Measurements from ENCODE around the gene ITGB3. TPM values are rescaled to one million over a fixed set of nuclear protein-coding genes. Genes with fewer than 3 reads are reported as not detected.

Gene ITGB3
- total and polyA plus RNA-seq, 9 of the 15 experiments (the other 6 are each of a cell fraction or from before 2014, with no cell fraction given): 0.08 to 2.6 (median 0.62) TPM; not detected in 1

DNA sequence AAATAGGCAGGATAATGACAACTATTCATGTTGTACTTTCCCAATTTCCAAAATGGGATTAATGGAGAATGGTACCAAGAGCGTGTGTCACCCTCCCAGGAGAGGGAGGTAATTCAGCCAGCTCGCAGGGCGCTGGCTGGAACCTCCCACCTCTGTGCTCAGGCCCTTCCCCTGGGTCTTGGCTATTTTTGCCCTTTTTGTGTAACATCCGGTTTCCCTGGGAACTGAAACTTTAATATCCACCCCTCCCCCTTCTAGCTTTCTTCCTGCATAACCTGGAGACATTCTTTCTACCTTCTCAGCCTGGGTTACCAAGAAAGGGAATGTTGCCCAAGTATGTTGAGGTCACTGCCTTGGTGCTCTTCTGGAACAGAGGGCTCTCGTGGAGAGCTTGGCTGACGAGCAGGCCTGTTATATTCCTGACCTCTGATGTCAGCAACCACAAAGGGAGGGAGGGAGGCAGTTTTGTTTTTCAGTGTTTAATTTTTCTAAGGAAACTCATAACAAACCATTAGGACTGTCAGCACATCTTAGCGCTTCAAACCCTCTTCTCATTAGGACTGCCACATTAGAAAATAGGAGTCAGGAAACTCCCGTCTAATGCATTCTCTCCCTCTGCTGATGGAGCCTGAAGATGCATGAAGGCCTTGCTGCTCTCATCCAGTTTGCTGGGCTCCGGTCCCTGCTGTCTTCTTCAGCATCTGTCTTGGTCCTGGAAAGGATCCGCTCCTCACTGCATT is 25.6 kb downstream of the ITGB3 start (continued):
- TF ChIP-seq, protein P1, sequence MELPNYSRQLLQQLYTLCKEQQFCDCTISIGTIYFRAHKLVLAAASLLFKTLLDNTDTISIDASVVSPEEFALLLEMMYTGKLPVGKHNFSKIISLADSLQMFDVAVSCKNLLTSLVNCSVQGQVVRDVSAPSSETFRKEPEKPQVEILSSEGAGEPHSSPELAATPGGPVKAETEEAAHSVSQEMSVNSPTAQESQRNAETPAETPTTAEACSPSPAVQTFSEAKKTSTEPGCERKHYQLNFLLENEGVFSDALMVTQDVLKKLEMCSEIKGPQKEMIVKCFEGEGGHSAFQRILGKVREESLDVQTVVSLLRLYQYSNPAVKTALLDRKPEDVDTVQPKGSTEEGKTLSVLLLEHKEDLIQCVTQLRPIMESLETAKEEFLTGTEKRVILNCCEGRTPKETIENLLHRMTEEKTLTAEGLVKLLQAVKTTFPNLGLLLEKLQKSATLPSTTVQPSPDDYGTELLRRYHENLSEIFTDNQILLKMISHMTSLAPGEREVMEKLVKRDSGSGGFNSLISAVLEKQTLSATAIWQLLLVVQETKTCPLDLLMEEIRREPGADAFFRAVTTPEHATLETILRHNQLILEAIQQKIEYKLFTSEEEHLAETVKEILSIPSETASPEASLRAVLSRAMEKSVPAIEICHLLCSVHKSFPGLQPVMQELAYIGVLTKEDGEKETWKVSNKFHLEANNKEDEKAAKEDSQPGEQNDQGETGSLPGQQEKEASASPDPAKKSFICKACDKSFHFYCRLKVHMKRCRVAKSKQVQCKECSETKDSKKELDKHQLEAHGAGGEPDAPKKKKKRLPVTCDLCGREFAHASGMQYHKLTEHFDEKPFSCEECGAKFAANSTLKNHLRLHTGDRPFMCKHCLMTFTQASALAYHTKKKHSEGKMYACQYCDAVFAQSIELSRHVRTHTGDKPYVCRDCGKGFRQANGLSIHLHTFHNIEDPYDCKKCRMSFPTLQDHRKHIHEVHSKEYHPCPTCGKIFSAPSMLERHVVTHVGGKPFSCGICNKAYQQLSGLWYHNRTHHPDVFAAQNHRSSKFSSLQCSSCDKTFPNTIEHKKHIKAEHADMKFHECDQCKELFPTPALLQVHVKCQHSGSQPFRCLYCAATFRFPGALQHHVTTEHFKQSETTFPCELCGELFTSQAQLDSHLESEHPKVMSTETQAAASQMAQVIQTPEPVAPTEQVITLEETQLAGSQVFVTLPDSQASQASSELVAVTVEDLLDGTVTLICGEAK (IDR thresholded peaks at IDR 0.05): peak; percentile 63
- TF ChIP-seq, protein P1 (CRISPR knock-in tag; IDR thresholded peaks at IDR 0.05): no peak
- TF ChIP-seq E2F3 (CRISPR knock-in tag; IDR thresholded peaks at IDR 0.05): no peak
- TF ChIP-seq CBFB (CRISPR knock-in tag; IDR thresholded peaks at IDR 0.05): no peak
- TF ChIP-seq, protein P2, sequence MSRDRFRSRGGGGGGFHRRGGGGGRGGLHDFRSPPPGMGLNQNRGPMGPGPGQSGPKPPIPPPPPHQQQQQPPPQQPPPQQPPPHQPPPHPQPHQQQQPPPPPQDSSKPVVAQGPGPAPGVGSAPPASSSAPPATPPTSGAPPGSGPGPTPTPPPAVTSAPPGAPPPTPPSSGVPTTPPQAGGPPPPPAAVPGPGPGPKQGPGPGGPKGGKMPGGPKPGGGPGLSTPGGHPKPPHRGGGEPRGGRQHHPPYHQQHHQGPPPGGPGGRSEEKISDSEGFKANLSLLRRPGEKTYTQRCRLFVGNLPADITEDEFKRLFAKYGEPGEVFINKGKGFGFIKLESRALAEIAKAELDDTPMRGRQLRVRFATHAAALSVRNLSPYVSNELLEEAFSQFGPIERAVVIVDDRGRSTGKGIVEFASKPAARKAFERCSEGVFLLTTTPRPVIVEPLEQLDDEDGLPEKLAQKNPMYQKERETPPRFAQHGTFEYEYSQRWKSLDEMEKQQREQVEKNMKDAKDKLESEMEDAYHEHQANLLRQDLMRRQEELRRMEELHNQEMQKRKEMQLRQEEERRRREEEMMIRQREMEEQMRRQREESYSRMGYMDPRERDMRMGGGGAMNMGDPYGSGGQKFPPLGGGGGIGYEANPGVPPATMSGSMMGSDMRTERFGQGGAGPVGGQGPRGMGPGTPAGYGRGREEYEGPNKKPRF (IDR thresholded peaks at IDR 0.05; ENCODE audit: low read depth, low read length): no peak
- TF ChIP-seq, protein P3, sequence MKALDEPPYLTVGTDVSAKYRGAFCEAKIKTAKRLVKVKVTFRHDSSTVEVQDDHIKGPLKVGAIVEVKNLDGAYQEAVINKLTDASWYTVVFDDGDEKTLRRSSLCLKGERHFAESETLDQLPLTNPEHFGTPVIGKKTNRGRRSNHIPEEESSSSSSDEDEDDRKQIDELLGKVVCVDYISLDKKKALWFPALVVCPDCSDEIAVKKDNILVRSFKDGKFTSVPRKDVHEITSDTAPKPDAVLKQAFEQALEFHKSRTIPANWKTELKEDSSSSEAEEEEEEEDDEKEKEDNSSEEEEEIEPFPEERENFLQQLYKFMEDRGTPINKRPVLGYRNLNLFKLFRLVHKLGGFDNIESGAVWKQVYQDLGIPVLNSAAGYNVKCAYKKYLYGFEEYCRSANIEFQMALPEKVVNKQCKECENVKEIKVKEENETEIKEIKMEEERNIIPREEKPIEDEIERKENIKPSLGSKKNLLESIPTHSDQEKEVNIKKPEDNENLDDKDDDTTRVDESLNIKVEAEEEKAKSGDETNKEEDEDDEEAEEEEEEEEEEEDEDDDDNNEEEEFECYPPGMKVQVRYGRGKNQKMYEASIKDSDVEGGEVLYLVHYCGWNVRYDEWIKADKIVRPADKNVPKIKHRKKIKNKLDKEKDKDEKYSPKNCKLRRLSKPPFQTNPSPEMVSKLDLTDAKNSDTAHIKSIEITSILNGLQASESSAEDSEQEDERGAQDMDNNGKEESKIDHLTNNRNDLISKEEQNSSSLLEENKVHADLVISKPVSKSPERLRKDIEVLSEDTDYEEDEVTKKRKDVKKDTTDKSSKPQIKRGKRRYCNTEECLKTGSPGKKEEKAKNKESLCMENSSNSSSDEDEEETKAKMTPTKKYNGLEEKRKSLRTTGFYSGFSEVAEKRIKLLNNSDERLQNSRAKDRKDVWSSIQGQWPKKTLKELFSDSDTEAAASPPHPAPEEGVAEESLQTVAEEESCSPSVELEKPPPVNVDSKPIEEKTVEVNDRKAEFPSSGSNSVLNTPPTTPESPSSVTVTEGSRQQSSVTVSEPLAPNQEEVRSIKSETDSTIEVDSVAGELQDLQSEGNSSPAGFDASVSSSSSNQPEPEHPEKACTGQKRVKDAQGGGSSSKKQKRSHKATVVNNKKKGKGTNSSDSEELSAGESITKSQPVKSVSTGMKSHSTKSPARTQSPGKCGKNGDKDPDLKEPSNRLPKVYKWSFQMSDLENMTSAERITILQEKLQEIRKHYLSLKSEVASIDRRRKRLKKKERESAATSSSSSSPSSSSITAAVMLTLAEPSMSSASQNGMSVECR (CRISPR knock-in tag; IDR thresholded peaks at IDR 0.05): no peak
- TF ChIP-seq FOS (IDR thresholded peaks at IDR 0.05; ENCODE audit: extremely low read depth, insufficient read length): no peak
- no peak for TF ChIP-seq GTF2E2 (tag; IDR thresholded peaks at IDR 0.05)
- no peak for TF ChIP-seq HNRNPH1 (optimal IDR thresholded peaks at IDR 0.05; ENCODE audit: low read depth, low read length)
- TF ChIP-seq, protein P4, sequence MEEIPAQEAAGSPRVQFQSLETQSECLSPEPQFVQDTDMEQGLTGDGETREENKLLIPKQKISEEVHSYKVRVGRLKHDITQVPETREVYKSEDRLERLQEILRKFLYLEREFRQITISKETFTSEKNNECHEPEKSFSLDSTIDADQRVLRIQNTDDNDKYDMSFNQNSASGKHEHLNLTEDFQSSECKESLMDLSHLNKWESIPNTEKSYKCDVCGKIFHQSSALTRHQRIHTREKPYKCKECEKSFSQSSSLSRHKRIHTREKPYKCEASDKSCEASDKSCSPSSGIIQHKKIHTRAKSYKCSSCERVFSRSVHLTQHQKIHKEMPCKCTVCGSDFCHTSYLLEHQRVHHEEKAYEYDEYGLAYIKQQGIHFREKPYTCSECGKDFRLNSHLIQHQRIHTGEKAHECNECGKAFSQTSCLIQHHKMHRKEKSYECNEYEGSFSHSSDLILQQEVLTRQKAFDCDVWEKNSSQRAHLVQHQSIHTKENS (CRISPR knock-in tag; IDR thresholded peaks at IDR 0.05): no peak
